SK-N-SH treated with all-trans-retinoic acid at 6 μM for 48 hours (cell line): ENCODE measurements around the gene NDUFA5.

Source experiments
- ESRRG ChIP-seq: fragments of 250-450 bp; sonication (Bioruptor Pico); IDR thresholded peaks from 2 replicates; pipeline ENCODE4 v1.6.1; 2021; ENCODE audit warnings: mild to moderate bottlenecking
- GLIS3 ChIP-seq: fragments of 250-450 bp; sonication (Bioruptor Pico); IDR thresholded peaks from 2 replicates; pipeline ENCODE4 v1.5.0; 2020; ENCODE audit warnings: mild to moderate bottlenecking, moderate library complexity
- ISL1 ChIP-seq: fragments of 250-450 bp; sonication (Bioruptor Pico); IDR thresholded peaks from 2 replicates; pipeline ENCODE4 v2.1.2; 2022; ENCODE audit warnings: mild to moderate bottlenecking, moderate library complexity
- PPARA ChIP-seq: fragments of 250-450 bp; sonication (Bioruptor Pico); IDR thresholded peaks from 2 replicates; pipeline ENCODE4 v1.5.0; 2020; ENCODE audit warnings: mild to moderate bottlenecking, borderline replicate concordance
- RARB ChIP-seq: fragments of 250-450 bp; sonication (Bioruptor Pico); IDR thresholded peaks from 2 replicates; pipeline ENCODE4 v1.8.0; 2021; ENCODE audit warnings: mild to moderate bottlenecking, moderate library complexity
- ZFP3 ChIP-seq: fragments of 250-450 bp; sonication (Bioruptor Pico); IDR thresholded peaks from 2 replicates; pipeline ENCODE4 v1.5.0; 2020; ENCODE audit warnings: mild to moderate bottlenecking, moderate library complexity
- ZFP30 ChIP-seq: fragments of 450-650 bp; formaldehyde crosslinking; IDR thresholded peaks from 2 replicates; pipeline ENCODE4 v1.5.0; 2022; ENCODE audit warnings: mild to moderate bottlenecking, moderate library complexity
- ZNF565 ChIP-seq: fragments of 450-650 bp; formaldehyde crosslinking; conservative IDR thresholded peaks from 2 replicates; pipeline ENCODE4 v1.5.0; 2020; ENCODE audit warnings: low read depth, mild to moderate bottlenecking, moderate library complexity
- TF ChIP-seq, protein P1 (sequence below): fragments of 250-450 bp; sonication (Bioruptor Pico); IDR thresholded peaks from 2 replicates; pipeline ENCODE4 v1.5.1; 2021; ENCODE audit warnings: mild to moderate bottlenecking, moderate library complexity
- TF ChIP-seq, protein P2 (sequence below): fragments of 250-450 bp; sonication (Bioruptor Pico); IDR thresholded peaks from 2 replicates; pipeline ENCODE4 v1.5.1; 2020; ENCODE audit warnings: low read depth, mild to moderate bottlenecking, moderate library complexity
- TF ChIP-seq, protein P3 (sequence below): fragments of 250-450 bp; sonication (Bioruptor Pico); IDR thresholded peaks from 2 replicates; pipeline ENCODE4 v1.8.0; 2020; ENCODE audit warnings: mild to moderate bottlenecking, moderate library complexity, borderline replicate concordance

DNA sequence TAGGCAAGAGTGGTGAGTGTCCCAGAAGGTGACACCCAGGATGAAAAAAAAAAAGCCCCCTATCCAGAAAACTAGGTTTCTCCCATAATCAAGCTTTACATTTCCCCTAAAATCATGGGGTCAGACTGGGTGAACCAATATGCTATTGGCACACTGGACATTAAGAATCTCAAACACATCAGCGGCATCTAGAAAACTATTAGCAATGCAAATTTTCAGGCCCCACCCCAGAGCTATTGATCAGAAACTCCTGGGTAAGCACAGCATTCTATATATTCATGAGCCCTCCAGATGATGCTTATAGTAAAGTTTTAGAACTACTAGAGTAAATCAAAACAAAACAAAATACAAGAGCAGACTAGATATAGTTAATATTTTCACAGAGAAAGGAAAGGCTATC is 59.6 kb downstream of the NDUFA5 start:
- no peak for TF ChIP-seq ISL1 (CRISPR knock-in tag)
- TF ChIP-seq, protein P1, sequence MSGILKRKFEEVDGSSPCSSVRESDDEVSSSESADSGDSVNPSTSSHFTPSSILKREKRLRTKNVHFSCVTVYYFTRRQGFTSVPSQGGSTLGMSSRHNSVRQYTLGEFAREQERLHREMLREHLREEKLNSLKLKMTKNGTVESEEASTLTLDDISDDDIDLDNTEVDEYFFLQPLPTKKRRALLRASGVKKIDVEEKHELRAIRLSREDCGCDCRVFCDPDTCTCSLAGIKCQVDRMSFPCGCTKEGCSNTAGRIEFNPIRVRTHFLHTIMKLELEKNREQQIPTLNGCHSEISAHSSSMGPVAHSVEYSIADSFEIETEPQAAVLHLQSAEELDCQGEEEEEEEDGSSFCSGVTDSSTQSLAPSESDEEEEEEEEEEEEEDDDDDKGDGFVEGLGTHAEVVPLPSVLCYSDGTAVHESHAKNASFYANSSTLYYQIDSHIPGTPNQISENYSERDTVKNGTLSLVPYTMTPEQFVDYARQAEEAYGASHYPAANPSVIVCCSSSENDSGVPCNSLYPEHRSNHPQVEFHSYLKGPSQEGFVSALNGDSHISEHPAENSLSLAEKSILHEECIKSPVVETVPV (CRISPR knock-in tag): no peak
- TF ChIP-seq, protein P2, sequence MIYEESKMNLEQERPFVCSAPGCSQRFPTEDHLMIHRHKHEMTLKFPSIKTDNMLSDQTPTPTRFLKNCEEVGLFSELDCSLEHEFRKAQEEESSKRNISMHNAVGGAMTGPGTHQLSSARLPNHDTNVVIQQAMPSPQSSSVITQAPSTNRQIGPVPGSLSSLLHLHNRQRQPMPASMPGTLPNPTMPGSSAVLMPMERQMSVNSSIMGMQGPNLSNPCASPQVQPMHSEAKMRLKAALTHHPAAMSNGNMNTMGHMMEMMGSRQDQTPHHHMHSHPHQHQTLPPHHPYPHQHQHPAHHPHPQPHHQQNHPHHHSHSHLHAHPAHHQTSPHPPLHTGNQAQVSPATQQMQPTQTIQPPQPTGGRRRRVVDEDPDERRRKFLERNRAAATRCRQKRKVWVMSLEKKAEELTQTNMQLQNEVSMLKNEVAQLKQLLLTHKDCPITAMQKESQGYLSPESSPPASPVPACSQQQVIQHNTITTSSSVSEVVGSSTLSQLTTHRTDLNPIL: no peak
- no peak for TF ChIP-seq GLIS3 (CRISPR knock-in tag)
- TF ChIP-seq RARB (CRISPR knock-in tag): no peak
- TF ChIP-seq, protein P3, sequence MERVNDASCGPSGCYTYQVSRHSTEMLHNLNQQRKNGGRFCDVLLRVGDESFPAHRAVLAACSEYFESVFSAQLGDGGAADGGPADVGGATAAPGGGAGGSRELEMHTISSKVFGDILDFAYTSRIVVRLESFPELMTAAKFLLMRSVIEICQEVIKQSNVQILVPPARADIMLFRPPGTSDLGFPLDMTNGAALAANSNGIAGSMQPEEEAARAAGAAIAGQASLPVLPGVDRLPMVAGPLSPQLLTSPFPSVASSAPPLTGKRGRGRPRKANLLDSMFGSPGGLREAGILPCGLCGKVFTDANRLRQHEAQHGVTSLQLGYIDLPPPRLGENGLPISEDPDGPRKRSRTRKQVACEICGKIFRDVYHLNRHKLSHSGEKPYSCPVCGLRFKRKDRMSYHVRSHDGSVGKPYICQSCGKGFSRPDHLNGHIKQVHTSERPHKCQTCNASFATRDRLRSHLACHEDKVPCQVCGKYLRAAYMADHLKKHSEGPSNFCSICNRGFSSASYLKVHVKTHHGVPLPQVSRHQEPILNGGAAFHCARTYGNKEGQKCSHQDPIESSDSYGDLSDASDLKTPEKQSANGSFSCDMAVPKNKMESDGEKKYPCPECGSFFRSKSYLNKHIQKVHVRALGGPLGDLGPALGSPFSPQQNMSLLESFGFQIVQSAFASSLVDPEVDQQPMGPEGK (CRISPR knock-in tag): no peak
- no peak for TF ChIP-seq ZFP3
- TF ChIP-seq ZNF565: no peak
- TF ChIP-seq ZFP30 (CRISPR knock-in tag): no peak
- no peak for TF ChIP-seq PPARA (CRISPR knock-in tag)
- TF ChIP-seq ESRRG: no peak
